Iris pigment epithelial cell (primary cell): ENCODE measurements around the gene MLXIP.
"Not testable (repeated sequence)": the region's sequence is repeated elsewhere in the genome, so short reads cannot be mapped to it uniquely, and the experiment has no call there.

Source experiments
- DNase-seq: peaks from one replicate; pipeline ENCODE4 v3.0.0-alpha.2; 2011; ENCODE audit warnings: low read depth

MLXIP gene

GRCh38 chr12:122054842-122055520 lies 23.6 kb upstream of the MLXIP start:
- no peak for DNase-seq

- DNase-seq, result not testable (repeated sequence)
Observed at GRCh38 chr12:122056406-122056805, 22.1 kb upstream of the MLXIP start.

- no peak for DNase-seq
Observed at GRCh38 chr12:122057007-122057735, 21.4 kb upstream of the MLXIP start.

- DNase-seq, result no peak
Observed at GRCh38 chr12:122057769-122058168, 20.8 kb upstream of the MLXIP start.

GRCh38 chr12:122058549-122059149 lies 19.9 kb upstream of the MLXIP start:
- no peak for DNase-seq

GRCh38 chr12:122059203-122059960 lies 19.2 kb upstream of the MLXIP start:
- no peak for DNase-seq

- DNase-seq, result no peak
Observed at GRCh38 chr12:122060081-122060501, 18.5 kb upstream of the MLXIP start.

GRCh38 chr12:122061253-122061652 lies 17.3 kb upstream of the MLXIP start:
- no peak for DNase-seq

- DNase-seq, result peak; percentile 45
Observed at GRCh38 chr12:122062832-122063693, 15.5 kb upstream of the MLXIP start.

GRCh38 chr12:122063694-122064024 lies 14.9 kb upstream of the MLXIP start:
- no peak for DNase-seq

GRCh38 chr12:122064025-122064777 lies 14.4 kb upstream of the MLXIP start:
- peak; percentile 98 for DNase-seq

- DNase-seq, result peak; percentile 96
Observed at GRCh38 chr12:122064780-122065588, 13.6 kb upstream of the MLXIP start.

GRCh38 chr12:122067548-122067947 lies 11.0 kb upstream of the MLXIP start:
- no peak for DNase-seq

GRCh38 chr12:122067966-122068365 lies 10.6 kb upstream of the MLXIP start:
- peak; percentile 85 for DNase-seq

GRCh38 chr12:122072031-122072970 lies 6.3 kb upstream of the MLXIP start:
- peak; percentile 99 for DNase-seq

GRCh38 chr12:122073815-122074214 lies 4.7 kb upstream of the MLXIP start:
- DNase-seq, result no peak

- DNase-seq, result no peak
Observed at GRCh38 chr12:122076743-122077495, 1.6 kb upstream of the MLXIP start.

GRCh38 chr12:122079033-122079531 lies 526 bp downstream of the MLXIP start:
- DNase-seq, result no peak
